Left ventricle myocardium inferior (tissue), 1 donor: ENCODE results near the gene RMC1. TPM values are rescaled to one million over a fixed set of nuclear protein-coding genes. Genes with fewer than 3 reads are reported as not detected.

Source experiments
- DNase-seq: peaks from one replicate; pipeline ENCODE4 v3.0.0-alpha.2; 2020
- H3K27ac ChIP-seq: fragments of 200-600 bp; replicated peaks from 2 replicates; pipeline ENCODE4 v1.8.0; 2021
- H3K27me3 ChIP-seq: fragments of 200-600 bp; 2 replicates; pipeline ENCODE4 v1.8.0; 2021; ENCODE audit warnings: low read depth
- H3K36me3 ChIP-seq: fragments of 200-600 bp; 2 replicates; pipeline ENCODE4 v1.8.0; 2021
- H3K4me1 ChIP-seq: fragments of 200-600 bp; 2 replicates; pipeline ENCODE4 v1.8.0; 2021
- H3K4me3 ChIP-seq: fragments of 200-600 bp; 2 replicates; pipeline ENCODE4 v1.8.0; 2021; ENCODE audit warnings: mild to moderate bottlenecking, moderate library complexity
- H3K9me3 ChIP-seq: fragments of 200-600 bp; replicated peaks from 2 replicates; pipeline ENCODE4 v1.8.0; 2021
- CTCF ChIP-seq: fragments of 200-600 bp; IDR thresholded peaks from 2 replicates; pipeline ENCODE4 v1.8.0; 2021; ENCODE audit warnings: antibody characterized with exemption, mild to moderate bottlenecking, borderline replicate concordance
- intact Hi-C: fragments of 100-400 bp; cut with micrococcal nuclease; formaldehyde crosslinking; loops from one replicate; pipeline ENCODE4 v1.11.0; 2022
- total RNA-seq: library from RNA; stranded (reverse); fragmentation: NEBNext Ultra II Directional; extraction: Animal tissue kit (Norgen Biotek cat#: 25700); gene quantifications from one replicate; pipeline ENCODE4 v1.2.1, GENCODE V29; 2021
- donor health status: DM: no; HTN: yes; CAD: no; lungs with severe emphysema.

The RMC1 gene
- total RNA-seq, 1 donor from 2014 or later: 14.7 TPM

DNA sequence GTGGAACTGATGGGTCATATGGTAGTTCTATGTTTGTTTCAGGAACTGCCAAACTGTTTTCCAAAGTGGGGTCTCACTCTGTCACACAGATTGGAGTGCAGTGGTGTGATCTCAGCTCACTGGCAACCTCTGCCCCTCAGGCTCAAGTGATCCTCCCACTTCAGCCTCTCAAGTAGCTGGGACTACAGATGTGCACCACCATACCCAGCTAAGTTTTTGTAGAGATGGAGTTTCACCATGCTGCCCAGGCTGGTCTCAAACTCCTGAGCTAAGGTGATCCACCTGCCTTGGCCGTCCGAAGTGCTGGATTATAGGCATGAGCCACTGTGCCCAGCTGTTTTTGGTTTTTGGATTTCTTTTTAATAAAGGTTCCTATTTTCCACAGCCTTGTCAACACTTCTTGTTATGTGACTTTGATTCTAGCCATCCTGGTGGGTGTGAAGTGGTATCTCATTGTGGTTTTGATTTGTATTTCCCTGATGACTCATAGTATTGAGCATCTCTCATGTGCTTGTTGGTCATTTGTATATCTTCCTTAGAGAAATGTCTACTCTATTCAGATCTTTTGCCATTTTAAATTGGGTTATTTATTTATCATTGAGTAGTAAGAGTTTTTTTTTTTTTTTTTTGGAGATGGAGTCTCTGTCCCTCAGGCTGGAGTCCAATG, 60.2 kb downstream of the RMC1 start:
- intact Hi-C loops: no loop called here

GRCh38 chr18:23565916-23566547, 62.7 kb downstream of the RMC1 start:
- Histone ChIP-seq H3K4me1 (no peaks in the 10 kb centered on the region), H3K9me3 (no peaks in the 10 kb centered on the region), H3K27me3 (no peaks in the 10 kb centered on the region), H3K27ac (no peak overlapping the region), H3K36me3 (peaks cover 84% of the 10 kb centered on the region), H3K4me3 (no peak overlapping the region)
- no peak for TF ChIP-seq CTCF
- no peak for DNase-seq
- intact Hi-C loops: no loop called here

More for the DNA sequence above, 60.2 kb downstream of the RMC1 start:
- TF ChIP-seq CTCF: no peak
- Histone ChIP-seq H3K36me3 (peaks cover 85% of the 10 kb centered on the region), H3K4me1 (no peaks in the 10 kb centered on the region), H3K27me3 (no peaks in the 10 kb centered on the region), H3K27ac (no peak overlapping the region), H3K9me3 (no peaks in the 10 kb centered on the region), H3K4me3 (no peak overlapping the region)
- no peak for DNase-seq

DNA sequence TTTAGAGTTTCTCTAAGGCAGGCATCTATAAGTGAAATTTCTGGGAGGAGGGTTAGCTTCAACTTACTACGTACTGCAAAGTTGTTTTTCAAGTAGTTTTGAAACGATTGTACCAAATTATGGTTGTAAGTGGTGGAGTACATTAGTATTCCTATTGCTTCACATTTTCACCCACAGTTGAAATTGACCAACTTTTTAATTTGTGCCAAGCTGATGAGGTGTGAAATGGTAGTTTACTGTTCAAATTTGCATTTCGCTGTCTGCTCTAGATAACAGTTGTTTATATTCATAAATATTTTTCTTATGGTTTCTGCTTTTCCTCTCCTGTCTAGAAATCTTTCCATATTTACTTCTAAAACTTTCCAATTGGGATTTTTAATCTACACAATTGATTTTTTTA, 64.4 kb downstream of the RMC1 start:
- Histone ChIP-seq H3K4me3 (no peak overlapping the region), H3K27me3 (no peaks in the 10 kb centered on the region), H3K27ac (no peak overlapping the region), H3K4me1 (peaks cover 11% of the 10 kb centered on the region), H3K36me3 (peaks cover 79% of the 10 kb centered on the region), H3K9me3 (no peaks in the 10 kb centered on the region)
- DNase-seq: no peak
- intact Hi-C loops: no loop called here
- TF ChIP-seq CTCF: no peak

- no peak for TF ChIP-seq CTCF
- Histone ChIP-seq H3K27ac (no peak overlapping the region), H3K9me3 (no peaks in the 10 kb centered on the region), H3K4me3 (no peak overlapping the region), H3K27me3 (no peaks in the 10 kb centered on the region), H3K4me1 (peaks cover 20% of the 10 kb centered on the region), H3K36me3 (peaks cover 75% of the 10 kb centered on the region)
- DNase-seq: no peak
- intact Hi-C loops: no loop called here
Observed at GRCh38 chr18:23568281-23569138, 65.2 kb downstream of the RMC1 start.

DNA sequence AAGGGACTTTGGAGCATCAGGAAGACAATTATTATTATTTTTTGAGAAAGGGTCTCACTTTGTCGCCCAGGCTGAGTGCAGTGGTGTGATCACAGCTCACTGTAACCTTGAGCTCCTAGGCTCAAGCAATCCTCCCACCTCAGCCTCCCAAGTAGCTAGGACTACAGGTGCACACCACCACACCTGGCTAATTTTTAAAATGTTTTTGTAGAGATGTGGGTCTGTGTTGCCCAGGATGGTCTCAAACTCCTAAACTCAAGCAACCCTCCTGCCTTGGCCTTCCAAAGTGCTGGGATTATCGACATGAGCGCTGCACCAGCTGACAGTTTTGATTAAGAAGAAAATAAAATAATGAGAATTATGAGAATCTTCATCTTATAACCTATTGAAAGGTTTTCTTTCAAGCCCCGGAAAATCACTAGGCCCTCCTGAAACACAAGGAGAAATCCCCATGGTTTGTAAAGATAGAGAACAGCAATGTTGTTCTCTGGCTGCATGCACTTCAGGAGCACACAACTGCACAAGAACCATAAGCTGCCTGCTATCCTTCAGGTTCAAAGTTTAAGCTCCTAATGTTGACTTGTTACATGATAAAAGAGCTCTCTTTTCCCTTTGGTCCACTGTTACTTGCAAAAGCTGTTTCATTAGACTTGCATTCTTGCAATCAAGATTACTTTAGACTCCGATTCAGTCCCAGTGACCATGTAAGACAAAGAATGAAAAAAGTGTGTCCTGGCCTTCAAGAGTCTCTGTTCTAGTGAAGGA, 66.2 kb downstream of the RMC1 start:
- intact Hi-C loops: no loop called here
- H3K9me3 ChIP-seq: no peaks in the 10 kb centered on the region
- H3K36me3 ChIP-seq: peaks cover 65% of the 10 kb centered on the region
- H3K4me3 ChIP-seq: no peak overlapping the region
- no peak for DNase-seq
- H3K4me1 ChIP-seq: peaks cover 29% of the 10 kb centered on the region
- H3K27ac ChIP-seq: no peak overlapping the region
- no peaks in the 10 kb centered on the region for H3K27me3 ChIP-seq
- no peak for TF ChIP-seq CTCF
